Stimulated activated CD4-positive, alpha-beta T cell treated with anti-CD3 and anti-CD28 coated beads, Interleukin-1b, Interleukin-23, amount 100 ng/mL, for 48 hours (primary cell): ENCODE results near the gene KCNE2.
"Not testable (repeated sequence)": the region's sequence is repeated elsewhere in the genome, so short reads cannot be mapped to it uniquely, and the experiment has no call there.

Experiments
- DNase-seq: peaks from one replicate; pipeline ENCODE4 v3.0.0-alpha.2; 2020

The KCNE2 gene

DNA sequence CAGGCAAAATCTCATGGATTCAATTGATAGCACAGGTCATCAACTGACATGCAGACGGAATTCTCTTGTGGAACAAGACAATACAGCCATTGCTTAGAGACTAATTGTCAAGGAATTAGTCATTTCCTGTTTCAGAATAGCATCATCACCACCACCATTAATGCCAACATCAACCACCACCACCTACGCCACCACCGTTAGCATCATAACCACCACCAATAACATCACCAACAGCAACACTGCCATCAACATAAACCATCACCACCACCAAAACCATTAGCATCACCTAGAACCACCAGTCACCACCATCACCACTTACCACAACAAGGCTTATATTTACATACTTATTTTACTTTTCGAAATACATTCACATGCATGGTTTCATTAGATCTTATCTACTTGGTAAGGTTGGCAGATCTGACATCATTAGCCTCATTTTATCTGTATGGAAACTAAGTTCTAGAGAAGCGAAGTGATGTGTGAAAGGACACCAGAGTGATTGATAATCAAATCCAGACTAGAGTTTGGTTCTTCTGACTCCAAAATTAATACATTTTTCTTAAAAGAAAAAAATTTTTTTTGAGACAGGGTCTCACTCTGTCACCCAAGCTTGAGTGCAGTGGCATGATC, 53.8 kb downstream of the KCNE2 start:
- DNase-seq, result not testable (repeated sequence)
